ENCODE data around the gene TMEM62.
"Not testable (repeated sequence)": the region's sequence is repeated elsewhere in the genome, so short reads cannot be mapped to it uniquely, and the experiment has no call there.

TMEM62 gene

DNA sequence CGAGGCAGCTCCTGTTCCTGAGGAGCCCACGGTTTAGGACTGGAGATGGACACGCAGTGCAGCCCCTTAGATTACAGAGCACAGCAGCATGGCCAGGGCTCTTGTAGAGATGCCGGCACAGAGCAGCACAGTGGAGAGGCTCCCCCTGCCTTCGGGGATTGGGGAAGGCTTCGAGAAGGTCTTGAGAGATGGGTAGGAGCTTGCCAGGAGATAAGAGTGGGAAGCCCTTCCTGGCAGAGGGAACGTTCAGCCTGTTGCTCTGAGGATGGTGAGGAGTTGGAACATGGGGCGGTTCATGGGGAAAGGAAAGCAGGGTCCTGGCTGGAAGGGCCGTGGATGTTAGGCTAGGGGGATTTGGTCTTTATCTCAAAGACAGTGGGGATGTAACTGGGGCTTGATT lies 77.4 kb downstream of the TMEM62 start:
- no peak for DNase-seq

- DNase-seq, result no peak
Measured at GRCh38 chr15:43211224-43211735, 77.9 kb downstream of the TMEM62 start.

DNA sequence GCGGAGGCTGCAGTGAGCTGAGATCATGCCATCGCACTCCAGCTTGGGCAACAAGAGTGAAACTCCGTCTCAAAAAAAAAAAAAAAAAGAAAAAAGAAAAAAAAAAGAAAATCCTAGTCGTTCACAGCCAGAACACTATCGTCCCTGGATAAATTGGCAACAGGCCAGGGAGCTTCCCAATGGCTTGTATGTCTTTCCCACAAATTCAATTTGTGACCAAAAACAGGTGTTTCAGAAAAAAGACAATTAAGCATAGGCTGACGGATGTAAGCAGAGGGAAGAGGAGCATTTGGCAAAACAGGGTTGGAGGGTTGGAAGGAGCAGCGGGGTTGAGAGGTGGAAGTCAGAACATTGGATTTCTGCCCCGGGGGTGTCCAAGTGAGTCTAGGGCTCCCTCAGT lies 78.9 kb downstream of the TMEM62 start:
- DNase-seq, result no peak

GRCh38 chr15:43212951-43213350 lies 79.6 kb downstream of the TMEM62 start:
- no peak for DNase-seq

- DNase-seq, result no peak
Measured at GRCh38 chr15:43213466-43213865, 80.1 kb downstream of the TMEM62 start.

- DNase-seq, result no peak
Measured at GRCh38 chr15:43214169-43214568, 80.8 kb downstream of the TMEM62 start.

DNA sequence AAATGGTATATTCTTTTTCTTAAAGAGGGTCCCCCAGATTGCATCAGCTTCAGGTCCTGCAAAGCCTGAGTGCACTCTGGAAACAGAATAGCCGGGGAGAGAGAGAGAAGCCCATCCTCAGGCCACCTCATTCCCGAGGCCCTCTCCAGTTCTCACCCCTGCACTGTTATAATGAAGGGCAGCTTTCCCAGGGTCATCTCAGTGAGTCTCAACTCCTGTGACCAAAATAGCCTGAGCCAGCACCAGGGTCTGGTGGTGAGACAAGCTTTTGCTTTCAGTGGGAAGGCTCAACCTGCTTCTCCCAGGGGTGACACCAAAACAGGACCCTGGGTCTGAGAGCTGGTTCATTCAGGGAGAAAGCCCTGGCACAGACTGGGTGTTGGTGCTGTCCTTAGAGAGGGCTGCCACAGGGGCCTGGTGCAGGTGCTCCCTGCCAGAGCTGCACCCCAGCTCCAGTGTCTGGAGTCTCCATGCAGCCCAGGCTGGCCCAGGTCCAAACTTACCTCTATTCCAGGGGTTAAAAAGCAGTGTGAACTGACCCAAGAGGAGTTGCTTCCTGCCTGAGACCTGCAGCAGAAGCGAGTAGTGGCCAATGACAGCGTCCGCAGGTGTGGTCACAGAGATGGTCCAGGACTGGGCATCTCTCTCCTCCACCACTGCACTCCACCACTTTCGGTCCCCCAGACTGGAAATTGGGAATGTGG lies 81.4 kb downstream of the TMEM62 start:
- no peak for DNase-seq

GRCh38 chr15:43215961-43216360 lies 82.6 kb downstream of the TMEM62 start:
- DNase-seq, result no peak

GRCh38 chr15:43218908-43219706 lies 85.7 kb downstream of the TMEM62 start:
- peak; percentile 19 for DNase-seq

GRCh38 chr15:43219929-43220928 lies 86.8 kb downstream of the TMEM62 start:
- no peak for DNase-seq

DNA sequence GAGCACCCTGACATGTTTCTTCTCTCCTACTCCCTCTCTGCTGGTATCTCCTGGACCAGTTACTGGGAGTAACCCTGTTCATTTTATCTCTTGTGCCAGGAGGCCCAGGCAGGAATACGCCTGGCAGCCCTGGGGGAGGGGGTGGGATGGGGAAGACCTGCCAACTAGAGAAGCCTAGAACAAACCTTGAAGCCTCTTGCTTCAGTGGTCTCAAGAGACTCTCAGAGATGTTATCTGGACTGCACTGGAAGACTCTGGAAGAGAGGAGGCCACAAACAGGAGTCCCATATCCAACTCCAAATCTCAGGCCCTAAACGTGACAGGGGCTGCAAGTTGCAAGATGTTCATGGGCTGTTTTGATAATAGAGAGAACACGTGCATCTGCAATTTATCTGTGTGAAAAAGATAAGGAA lies 87.6 kb downstream of the TMEM62 start, which contains the start of gene EPB42:
TSS of gene EPB42 (minus strand) at position 28 of the 413 bp plus-strand sequence. CDS start 193 bp downstream, outside the sequence.
- no peak for DNase-seq

DNA sequence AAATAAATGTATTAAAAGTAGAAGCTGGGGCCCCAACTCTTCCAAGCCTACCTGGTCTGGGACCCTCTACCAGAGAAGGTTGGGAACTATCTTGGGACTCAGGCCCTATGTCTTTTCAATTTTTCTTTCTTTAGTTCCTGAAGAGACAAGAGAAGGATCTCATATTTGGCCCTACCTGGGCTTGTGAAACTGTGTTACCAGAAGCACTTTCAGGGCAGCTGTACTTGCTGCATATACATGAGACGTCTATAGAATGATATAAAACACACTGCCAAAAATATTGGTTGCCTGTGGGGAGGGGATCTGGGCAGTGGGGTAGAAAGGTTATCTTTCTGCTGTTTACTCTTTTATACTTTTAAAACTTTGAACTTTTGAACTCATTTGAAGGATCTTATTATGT lies 88.0 kb downstream of the TMEM62 start:
- DNase-seq, result no peak

DNA sequence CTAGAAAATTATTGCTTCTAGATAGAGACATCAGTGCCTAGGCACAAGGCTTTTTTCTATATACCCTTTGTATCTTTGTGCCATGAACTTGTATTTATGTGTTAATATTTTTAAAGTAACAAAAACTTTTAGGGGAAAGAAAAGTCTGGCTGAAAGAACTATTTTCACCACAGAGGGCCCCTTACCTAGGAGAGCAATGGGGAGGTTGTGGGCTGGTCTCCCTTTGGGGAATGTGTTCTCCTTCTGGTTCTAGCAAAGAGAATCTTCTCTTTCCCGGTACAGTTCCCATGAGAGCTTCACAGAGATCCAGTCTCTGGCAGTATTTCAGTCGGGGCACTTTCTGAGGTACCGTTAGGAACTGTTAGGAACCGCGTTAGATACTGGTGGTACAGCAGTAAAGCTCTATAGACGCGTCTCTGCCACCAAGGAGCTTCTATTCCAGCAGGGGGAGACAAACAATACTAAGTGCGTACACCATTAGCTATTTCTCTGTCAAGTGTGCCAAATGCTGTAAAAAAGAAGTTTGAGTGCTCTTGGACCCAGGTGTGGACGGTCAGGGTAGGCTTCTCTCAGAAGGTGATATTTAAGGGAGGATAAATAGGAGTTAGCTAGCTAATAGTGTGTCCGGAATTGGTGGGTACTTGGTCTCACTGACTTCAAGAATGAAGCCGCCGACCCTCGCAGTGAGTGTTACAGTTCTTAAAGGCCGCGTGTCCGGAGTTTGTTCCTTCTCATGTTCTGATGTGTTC lies 92.0 kb downstream of the TMEM62 start:
- peak; percentile 54 for DNase-seq

DNA sequence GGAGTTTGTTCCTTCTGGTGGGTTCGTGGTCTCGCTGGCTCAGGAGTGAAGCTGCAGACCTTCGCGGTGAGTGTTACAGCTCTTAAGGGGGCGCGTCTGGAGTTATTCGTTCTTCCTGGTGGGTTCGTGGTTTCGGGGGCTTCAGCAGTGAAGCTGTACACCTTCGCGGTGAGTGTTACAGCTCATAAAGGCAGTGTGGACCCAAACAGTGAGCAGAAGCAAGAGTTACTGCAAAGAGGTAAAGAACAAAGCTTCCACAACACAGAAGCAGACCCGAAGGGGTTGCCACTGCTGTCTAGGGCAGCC lies 92.5 kb downstream of the TMEM62 start:
- DNase-seq, result not testable (repeated sequence)

DNA sequence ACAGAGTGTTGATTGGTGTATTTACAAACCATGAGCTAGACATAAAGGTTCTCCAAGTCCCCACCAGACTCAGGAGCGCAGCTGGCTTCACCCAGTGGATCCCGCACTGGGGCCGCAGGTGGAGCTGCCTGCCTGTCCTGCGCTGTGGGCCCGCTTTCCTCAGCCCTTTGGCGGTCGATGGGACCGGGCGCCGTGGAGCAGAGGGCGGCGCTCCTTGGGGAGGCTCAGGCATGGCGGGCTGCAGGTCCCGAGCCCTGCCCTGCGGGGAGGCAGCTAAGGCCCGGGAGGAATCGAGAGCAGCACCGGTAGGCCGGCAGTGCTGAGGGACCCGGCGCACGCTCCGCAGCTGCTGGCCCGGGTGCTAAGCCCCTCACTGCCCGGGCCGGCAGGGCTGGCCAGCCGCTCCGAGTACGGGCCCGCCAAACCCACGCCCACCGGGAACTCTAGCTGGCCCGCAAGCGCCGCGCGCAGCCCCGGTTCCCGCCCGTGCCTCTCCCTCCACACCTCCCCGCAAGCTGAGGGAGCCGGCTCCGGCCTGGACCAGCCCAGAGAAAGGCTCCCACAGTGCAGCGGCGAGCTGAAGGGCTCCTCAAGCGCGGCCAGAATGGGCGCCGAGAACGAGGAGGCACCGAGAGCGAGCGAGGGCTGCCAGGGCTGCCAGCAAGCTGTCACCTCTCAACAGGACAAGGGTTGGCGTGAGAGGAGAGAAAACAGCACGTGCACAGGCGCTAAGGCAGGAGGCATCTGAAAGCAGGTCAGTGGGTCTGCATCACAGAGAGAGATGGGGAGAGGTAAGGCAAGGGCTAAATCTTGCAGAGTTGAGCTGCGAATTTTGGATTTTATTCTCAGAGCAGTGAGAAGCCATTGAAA lies 93.3 kb downstream of the TMEM62 start:
- DNase-seq, result no peak

GRCh38 chr15:43229977-43230376 lies 96.6 kb downstream of the TMEM62 start:
- no peak for DNase-seq

- DNase-seq, result no peak
Measured at GRCh38 chr15:43230640-43231115, 97.3 kb downstream of the TMEM62 start.

GRCh38 chr15:43232289-43232874 lies 99.0 kb downstream of the TMEM62 start:
- no peak for DNase-seq

All from stimulated activated CD4-positive, alpha-beta T cell treated with anti-CD3 and anti-CD28 coated beads, Interleukin-15, amount 100 ng/mL, for 24 hours (primary cell).